ENCODE results near the gene TPGS2.

- TF ChIP-seq, protein P1, sequence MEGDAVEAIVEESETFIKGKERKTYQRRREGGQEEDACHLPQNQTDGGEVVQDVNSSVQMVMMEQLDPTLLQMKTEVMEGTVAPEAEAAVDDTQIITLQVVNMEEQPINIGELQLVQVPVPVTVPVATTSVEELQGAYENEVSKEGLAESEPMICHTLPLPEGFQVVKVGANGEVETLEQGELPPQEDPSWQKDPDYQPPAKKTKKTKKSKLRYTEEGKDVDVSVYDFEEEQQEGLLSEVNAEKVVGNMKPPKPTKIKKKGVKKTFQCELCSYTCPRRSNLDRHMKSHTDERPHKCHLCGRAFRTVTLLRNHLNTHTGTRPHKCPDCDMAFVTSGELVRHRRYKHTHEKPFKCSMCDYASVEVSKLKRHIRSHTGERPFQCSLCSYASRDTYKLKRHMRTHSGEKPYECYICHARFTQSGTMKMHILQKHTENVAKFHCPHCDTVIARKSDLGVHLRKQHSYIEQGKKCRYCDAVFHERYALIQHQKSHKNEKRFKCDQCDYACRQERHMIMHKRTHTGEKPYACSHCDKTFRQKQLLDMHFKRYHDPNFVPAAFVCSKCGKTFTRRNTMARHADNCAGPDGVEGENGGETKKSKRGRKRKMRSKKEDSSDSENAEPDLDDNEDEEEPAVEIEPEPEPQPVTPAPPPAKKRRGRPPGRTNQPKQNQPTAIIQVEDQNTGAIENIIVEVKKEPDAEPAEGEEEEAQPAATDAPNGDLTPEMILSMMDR (IDR thresholded peaks at IDR 0.05) = no peak
- TF ChIP-seq, protein P2, sequence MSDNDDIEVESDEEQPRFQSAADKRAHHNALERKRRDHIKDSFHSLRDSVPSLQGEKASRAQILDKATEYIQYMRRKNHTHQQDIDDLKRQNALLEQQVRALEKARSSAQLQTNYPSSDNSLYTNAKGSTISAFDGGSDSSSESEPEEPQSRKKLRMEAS (IDR thresholded peaks at IDR 0.05; ENCODE audit: low read depth) = no peak
- TF ChIP-seq, protein P3, sequence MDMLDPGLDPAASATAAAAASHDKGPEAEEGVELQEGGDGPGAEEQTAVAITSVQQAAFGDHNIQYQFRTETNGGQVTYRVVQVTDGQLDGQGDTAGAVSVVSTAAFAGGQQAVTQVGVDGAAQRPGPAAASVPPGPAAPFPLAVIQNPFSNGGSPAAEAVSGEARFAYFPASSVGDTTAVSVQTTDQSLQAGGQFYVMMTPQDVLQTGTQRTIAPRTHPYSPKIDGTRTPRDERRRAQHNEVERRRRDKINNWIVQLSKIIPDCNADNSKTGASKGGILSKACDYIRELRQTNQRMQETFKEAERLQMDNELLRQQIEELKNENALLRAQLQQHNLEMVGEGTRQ (IDR thresholded peaks at IDR 0.05; ENCODE audit: borderline replicate concordance, low read depth, low read length) = no peak
- TF ChIP-seq REST (IDR thresholded peaks at IDR 0.05; ENCODE audit: low read depth, low read length) = no peak
Measured at GRCh38 chr18:36819621-36820020, 9.2 kb downstream of the TPGS2 start.

Data from SK-N-SH (cell line).